ENCODE measurements around the gene BCOR.
A peak's percentile ranks its signal among the peaks of the same experiment; 100 is the strongest.

Gene BCOR

GRCh38 chrX:40022421-40022820 is 75.3 kb downstream of the BCOR start:
- 0 out of 2 replicates have a peak, but pooled peaks cover 4% of the 10 kb centered on the region for H3F3A ChIP-seq (ENCODE audit: low read depth)
- no peaks in the 10 kb centered on the region for H3K36me3 ChIP-seq (ENCODE audit: insufficient read depth, low read length)
- no peaks in the 10 kb centered on the region for H3K9me2 ChIP-seq (replicated peaks; ENCODE audit: low read depth, low read length)
- no peaks in the 10 kb centered on the region for H3K79me2 ChIP-seq (ENCODE audit: insufficient read depth, low read length)
- peak overlapping the region; percentile 52; the same call in 1 of the 2 replicates for H2AFZ ChIP-seq (ENCODE audit: low read length)
- H3K4me2 ChIP-seq (ENCODE audit: low read depth, low read length, poor library complexity, severe bottlenecking), result peak overlapping the region; percentile 54
- TF ChIP-seq CTCF (conservative IDR thresholded peaks at IDR 0.05; ENCODE audit: low read length) (no peak), EZH2phosphoT487 (IDR thresholded peaks at IDR 0.05; ENCODE audit: borderline replicate concordance) (no peak)
- no peaks in the 10 kb centered on the region for H4K20me1 ChIP-seq (ENCODE audit: insufficient read depth, low read length, poor library complexity, severe bottlenecking)
- H3K9me3 ChIP-seq (ENCODE audit: insufficient read depth, low read depth, low read length), result no peaks in the 10 kb centered on the region
- peak overlapping the region; percentile 51 for H3K4me3 ChIP-seq (ENCODE audit: low read length, poor library complexity, severe bottlenecking)
- no peak overlapping the region for H3K9ac ChIP-seq (ENCODE audit: low read depth, low read length, poor library complexity, severe bottlenecking)
- H3K4me1 ChIP-seq (ENCODE audit: insufficient read depth, low read length, poor library complexity, severe bottlenecking), result peaks cover 13% of the 10 kb centered on the region
- H3K27me3 ChIP-seq (ENCODE audit: insufficient read depth, low read length, poor library complexity, severe bottlenecking), result no peaks in the 10 kb centered on the region

- Histone ChIP-seq H3K4me1 (ENCODE audit: insufficient read depth, low read length, poor library complexity, severe bottlenecking) (peaks cover 13% of the 10 kb centered on the region), H3K9me3 (ENCODE audit: insufficient read depth, low read depth, low read length) (no peaks in the 10 kb centered on the region), H3K36me3 (ENCODE audit: insufficient read depth, low read length) (no peaks in the 10 kb centered on the region), H3K9ac (ENCODE audit: low read depth, low read length, poor library complexity, severe bottlenecking) (no peak overlapping the region), H2AFZ (ENCODE audit: low read length) (no peak overlapping the region), H3K4me2 (ENCODE audit: low read depth, low read length, poor library complexity, severe bottlenecking) (peak overlapping the region; percentile 54), H3K4me3 (ENCODE audit: low read length, poor library complexity, severe bottlenecking) (no peak overlapping the region), H3K9me2 (replicated peaks; ENCODE audit: low read depth, low read length) (no peaks in the 10 kb centered on the region), H4K20me1 (ENCODE audit: insufficient read depth, low read length, poor library complexity, severe bottlenecking) (no peaks in the 10 kb centered on the region), H3K27me3 (ENCODE audit: insufficient read depth, low read length, poor library complexity, severe bottlenecking) (no peaks in the 10 kb centered on the region), H3K79me2 (ENCODE audit: insufficient read depth, low read length) (no peaks in the 10 kb centered on the region), H3F3A (ENCODE audit: low read depth) (0 out of 2 replicates have a peak, but pooled peaks cover 4% of the 10 kb centered on the region)
- TF ChIP-seq EZH2phosphoT487 (IDR thresholded peaks at IDR 0.05; ENCODE audit: borderline replicate concordance) (no peak), CTCF (conservative IDR thresholded peaks at IDR 0.05; ENCODE audit: low read length) (no peak)
Measured at GRCh38 chrX:40021647-40022046, 76.1 kb downstream of the BCOR start.

DNA sequence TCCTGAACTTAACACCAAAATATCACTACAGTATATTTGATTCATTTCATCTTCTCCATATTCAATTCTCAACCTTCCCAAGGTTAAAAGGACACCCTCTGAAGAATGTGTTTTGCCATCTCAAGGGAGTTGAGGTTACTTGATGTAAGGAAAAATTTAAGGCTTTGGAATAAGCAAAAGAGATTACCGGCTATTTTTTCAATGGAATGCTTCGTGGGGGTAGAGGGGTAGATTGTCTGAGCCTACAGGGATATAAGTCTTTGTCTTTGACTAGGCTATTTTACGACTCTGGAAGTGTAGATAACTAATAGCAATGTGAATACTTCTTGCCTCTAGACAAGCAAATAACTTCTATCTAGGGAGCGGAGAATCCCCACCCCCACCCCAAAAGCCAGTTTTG is 78.2 kb downstream of the BCOR start:
- Histone ChIP-seq H3K9me3 (ENCODE audit: insufficient read depth, low read depth, low read length) (no peaks in the 10 kb centered on the region), H3K4me2 (ENCODE audit: low read depth, low read length, poor library complexity, severe bottlenecking) (no peak overlapping the region), H3K36me3 (ENCODE audit: insufficient read depth, low read length) (no peaks in the 10 kb centered on the region), H3K9ac (ENCODE audit: low read depth, low read length, poor library complexity, severe bottlenecking) (no peak overlapping the region), H3K4me1 (ENCODE audit: insufficient read depth, low read length, poor library complexity, severe bottlenecking) (peaks cover 19% of the 10 kb centered on the region), H3K79me2 (ENCODE audit: insufficient read depth, low read length) (no peaks in the 10 kb centered on the region), H3K27me3 (ENCODE audit: insufficient read depth, low read length, poor library complexity, severe bottlenecking) (no peaks in the 10 kb centered on the region), H3K4me3 (ENCODE audit: low read length, poor library complexity, severe bottlenecking) (no peak overlapping the region), H3F3A (ENCODE audit: low read depth) (peaks cover 10% of the 10 kb centered on the region; the same call in 1 of the 2 replicates), H3K9me2 (replicated peaks; ENCODE audit: low read depth, low read length) (no peaks in the 10 kb centered on the region), H2AFZ (ENCODE audit: low read length) (no peak overlapping the region), H4K20me1 (ENCODE audit: insufficient read depth, low read length, poor library complexity, severe bottlenecking) (no peaks in the 10 kb centered on the region)
- no peak for TF ChIP-seq CTCF (conservative IDR thresholded peaks at IDR 0.05; ENCODE audit: low read length)
- no peak for TF ChIP-seq EZH2phosphoT487 (IDR thresholded peaks at IDR 0.05; ENCODE audit: borderline replicate concordance)
